Stimulated activated CD8-positive, alpha-beta memory T cell treated with anti-CD3 and anti-CD28 coated beads, Interleukin-15, amount 100 ng/mL, for 48 hours (primary cell): Measurements from ENCODE around the gene TAS1R1.
"Not testable (repeated sequence)": the region's sequence is repeated elsewhere in the genome, so short reads cannot be mapped to it uniquely, and the experiment has no call there.

ENCODE experiments used
- DNase-seq, 2 donors: peaks; one replicate each; pipeline ENCODE4 v3.0.0-alpha.2; 2020; ENCODE audit warnings: low read depth in 2 of 2

Gene TAS1R1

DNA sequence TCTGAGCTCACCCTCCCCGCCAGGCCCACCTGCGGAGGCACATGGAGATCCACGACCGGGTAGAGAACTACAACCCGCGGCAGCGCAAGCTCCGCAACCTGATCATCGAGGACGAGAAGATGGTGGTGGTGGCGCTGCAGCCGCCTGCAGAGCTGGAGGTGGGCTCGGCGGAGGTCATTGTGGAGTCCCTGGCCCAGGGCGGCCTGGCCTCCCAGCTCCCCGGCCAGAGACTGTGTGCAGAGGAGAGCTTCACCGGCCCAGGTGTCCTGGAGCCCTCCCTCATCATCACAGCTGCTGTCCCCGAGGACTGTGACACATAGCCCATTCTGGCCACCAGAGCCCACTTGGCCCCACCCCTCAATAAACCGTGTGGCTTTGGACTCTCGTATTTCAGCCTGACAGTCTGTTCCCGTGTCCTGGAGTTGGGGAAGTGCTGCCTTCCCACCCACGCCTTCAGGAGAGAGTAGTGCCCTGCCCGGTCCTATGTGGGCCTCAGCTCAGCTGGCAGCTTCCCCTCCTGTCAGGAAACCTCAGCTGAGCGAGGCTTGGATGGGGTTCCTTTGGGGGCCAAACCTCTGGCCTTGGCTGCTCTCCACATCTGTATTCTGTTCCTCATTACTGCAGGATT is 33.9 kb downstream of the TAS1R1 start:
- no peak for DNase-seq

DNA sequence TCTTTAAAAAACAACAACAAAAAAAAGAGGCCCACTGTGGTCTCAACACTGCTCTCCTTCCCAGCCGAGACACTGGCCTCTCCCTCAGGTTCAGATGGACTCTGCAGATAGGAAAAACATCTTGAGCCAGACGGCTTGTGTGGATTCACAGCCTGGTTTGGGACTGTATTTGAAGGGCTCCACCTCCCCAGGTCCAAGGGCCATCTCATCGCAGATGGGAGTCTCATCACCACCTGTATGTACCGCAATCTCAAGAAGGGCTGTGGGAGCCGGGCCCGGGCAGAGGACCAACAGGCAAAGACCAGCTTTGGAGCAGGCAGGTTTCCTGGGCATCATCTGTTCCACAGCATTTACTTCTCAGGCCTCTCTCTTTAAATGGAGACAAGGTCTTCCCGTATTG is 34.9 kb downstream of the TAS1R1 start:
- DNase-seq = no peak

DNA sequence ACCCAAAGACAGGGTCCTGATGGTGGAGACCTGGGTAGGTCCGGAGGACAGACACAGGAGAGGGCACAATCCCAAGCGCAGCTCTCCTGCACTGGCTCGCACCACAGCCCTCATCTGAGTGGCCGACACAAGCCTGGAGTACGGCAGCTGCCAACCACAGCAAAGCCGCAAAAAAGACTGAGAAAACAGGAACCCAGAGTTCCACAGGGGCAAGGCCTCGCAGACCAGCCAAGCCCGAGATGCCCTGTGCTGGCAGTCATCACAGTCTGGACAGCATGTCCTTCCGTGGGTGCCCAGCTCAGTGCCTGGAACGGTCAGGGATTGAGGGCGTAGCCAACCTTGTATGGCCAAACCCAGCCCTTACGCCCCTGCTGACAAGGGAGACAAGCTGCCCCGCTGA is 36.1 kb downstream of the TAS1R1 start:
- no peak for DNase-seq

DNA sequence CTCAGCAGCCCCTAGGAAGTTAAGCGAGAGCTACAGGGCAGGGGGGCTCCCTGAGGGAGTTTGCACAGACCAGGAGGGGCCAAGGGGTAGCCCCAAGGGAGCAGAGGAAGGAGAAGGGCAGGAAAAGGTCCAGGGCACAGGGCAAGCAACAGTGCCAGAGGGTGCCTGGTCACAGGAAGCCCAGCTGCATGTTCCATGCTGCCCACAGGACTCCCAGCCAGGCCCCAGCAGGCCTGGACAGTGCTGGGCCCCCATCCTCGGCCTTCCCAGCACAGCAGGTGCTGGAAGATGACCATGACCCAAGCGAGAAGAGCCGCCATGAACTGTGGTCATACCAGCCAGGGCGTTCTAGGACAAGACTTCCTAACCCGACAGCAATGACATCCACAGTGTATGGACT is 36.5 kb downstream of the TAS1R1 start:
- DNase-seq = no peak

DNA sequence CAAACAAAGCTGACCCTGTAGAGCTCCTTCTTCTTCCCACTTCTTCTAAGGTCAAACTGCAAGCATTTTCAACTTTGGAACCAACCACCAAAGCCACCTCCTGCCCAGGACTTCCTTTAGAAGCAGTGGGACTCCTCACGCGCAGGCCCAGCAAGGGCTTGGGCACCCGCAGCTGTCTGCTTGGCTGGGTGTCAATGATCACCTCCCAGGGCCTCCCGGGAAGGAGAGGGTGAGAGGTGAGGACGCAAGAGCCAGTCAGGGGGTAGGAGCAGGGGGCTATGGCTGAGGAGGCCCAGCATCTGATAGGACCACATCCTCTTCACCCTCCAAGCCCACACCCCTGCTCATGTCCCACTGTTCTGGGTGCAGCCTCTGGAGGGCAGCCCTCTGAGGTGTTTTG is 37.3 kb downstream of the TAS1R1 start:
- DNase-seq = no peak

DNA sequence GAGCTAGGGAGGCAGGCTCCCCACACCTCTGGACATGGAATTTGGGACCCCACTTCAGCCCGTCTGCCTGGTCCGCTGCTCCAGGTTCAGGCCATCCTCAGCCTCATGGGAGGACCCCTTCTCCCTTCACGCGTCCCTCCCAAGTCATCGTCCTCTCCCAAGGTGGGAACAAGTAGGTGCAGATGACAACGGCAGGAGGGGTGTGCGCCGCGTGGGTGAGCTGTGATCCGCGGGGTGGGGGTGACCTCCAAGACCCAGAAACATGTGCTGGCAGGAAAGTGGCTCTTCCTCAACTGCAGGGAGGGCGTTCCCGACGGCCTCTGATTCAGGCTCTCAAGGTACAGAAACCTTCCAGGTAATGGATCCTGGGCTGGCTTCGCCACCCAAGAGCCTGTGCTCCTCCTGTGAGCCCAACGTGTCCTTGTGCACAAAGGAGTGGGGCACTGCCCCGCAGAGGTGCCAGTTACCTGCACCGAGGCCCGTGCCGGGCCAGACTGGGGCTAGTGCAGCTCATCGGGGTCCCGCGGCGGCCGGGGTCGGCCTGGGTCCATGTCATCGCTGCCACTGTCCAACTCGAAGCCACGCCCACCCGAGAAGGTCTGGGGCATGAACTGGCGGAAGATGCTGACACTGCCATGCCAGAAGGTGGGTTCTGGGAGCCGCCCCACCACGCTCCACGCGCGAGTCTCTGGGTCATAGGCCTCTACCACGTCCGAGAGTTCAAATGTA is 37.9 kb downstream of the TAS1R1 start:
- no peak for DNase-seq

DNA sequence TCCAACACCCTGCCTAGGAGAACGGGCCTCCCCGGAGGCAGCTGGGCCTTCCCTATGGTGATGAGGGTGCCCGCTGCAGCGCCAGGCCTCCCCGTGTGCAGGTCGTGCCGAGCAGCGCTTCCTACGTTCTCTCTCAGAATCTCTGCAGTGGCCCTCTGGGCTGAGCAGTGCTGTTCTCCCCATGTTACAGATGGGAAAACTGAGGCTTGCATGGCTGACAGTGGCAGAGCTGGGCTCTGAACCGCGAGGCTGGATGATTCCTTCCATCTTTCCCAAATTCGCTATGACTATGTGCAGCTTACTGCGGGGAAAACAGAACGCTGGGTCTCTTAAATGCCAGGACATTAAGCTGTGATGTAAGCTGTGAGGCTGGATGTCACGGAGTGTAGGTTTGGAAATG is 38.7 kb downstream of the TAS1R1 start:
- no peak for DNase-seq

DNA sequence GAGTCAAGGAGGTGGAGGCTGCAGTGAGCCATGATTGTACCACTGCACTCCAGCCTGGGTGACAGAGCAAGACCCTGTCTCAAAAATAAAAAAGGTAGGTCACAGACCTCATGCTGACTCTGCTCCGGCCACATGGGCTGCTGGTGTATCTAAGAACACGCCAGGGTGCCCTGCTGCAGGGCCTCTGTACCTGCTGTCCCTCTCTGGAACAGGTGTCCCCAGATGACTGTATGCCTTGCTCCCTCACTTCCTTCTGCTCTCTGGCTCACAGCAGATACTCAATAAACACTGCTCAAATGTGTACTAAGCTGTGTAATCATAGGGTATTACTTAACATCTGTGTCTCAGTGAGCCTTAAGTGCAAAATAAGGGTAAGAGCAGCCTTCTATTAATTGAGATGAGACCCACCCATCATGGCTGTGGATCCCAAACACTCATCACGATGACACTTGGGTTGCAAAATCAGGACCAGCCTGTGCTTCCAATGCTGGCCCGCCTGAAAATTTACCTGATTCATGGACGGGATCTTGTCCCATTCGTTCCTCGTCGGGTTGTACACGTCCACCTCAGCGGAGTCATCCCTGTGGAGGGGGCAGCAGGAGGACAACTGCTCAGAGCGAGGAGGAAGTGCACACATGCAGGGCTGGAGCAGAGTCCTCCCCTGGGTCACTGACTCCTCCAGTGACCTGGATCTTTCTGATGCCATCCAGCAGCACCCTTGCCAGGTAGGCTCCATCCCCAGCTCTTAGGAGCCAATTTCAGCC is 40.1 kb downstream of the TAS1R1 start:
- no peak for DNase-seq

DNA sequence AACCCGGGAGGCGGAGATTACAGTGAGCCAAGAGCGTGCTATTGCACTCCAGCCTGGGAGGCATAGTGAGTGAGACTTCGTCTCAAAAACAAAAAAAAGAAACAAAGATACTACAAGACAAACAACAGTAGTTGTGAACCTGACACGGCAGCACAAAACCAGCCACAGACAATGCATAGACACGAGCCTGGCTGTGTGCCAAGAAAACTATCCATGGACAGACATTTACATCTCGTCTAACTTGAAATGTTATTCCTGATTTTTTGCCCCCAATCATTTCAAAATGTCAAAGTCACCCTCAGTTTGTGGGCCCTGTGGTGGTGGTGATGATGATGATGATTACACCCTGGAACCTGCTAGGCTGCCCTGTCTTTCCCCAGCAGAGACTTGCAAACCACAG is 41.2 kb downstream of the TAS1R1 start:
- no peak for DNase-seq

DNA sequence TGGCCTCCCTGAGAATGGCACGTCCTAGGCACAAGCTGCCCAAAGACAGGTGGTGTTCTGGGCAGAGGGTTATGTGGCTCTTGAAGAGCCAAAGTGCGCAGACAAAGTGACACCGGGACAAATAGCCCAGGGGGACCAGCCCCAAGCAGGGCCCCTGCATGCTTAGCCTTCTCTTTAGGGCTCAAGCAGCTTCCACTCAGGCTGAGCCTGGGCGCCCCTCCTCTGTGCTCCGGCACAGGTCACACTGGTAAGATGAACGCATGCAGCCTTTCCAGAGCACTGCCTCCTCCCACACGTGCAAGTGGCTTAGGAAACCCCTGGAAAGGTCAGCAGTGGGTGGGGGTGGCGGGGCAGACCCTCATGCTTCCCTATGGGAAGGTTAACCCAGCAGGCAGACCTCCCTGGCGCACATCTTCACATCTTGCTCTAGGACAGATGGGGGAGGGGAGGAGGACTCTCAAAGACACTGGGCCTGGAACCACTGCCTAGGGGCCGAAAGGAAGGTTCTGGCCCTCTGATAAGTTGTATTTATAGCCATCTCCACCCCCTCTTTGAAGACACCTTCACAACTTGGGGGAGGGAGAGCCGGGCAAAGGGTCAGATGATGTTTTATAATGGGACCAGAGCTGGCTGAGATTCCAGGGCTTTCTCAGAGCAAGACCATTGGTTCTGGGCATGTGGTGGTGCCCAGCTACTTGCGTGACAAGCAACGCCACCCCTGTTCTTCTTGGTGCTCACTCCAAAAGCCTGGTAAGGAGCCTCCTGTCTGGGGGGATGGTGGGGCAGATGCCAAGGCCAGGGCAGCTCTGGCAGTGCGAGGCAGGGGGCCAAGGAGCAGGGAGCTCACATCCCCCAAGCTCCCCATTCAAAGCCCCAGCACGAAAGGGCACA is 42.0 kb downstream of the TAS1R1 start:
- DNase-seq = no peak

DNA sequence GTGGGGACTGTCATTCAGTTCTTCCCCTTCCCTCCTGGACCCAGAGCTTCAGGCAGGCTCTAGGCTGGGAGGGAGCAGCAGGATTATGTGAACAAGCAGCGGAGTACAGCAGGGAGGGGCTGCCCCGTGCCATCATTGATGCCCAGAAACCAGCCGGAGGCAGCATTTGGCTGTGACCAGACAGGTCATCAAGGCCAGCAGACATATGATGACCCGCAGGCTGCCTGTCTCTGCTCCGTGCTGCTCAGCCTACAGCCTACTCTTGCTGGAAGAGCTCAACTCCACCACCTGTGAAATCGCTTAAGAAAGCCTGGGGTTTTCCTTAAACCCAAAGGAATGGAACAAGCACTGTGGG is 42.6 kb downstream of the TAS1R1 start:
- DNase-seq = no peak

DNA sequence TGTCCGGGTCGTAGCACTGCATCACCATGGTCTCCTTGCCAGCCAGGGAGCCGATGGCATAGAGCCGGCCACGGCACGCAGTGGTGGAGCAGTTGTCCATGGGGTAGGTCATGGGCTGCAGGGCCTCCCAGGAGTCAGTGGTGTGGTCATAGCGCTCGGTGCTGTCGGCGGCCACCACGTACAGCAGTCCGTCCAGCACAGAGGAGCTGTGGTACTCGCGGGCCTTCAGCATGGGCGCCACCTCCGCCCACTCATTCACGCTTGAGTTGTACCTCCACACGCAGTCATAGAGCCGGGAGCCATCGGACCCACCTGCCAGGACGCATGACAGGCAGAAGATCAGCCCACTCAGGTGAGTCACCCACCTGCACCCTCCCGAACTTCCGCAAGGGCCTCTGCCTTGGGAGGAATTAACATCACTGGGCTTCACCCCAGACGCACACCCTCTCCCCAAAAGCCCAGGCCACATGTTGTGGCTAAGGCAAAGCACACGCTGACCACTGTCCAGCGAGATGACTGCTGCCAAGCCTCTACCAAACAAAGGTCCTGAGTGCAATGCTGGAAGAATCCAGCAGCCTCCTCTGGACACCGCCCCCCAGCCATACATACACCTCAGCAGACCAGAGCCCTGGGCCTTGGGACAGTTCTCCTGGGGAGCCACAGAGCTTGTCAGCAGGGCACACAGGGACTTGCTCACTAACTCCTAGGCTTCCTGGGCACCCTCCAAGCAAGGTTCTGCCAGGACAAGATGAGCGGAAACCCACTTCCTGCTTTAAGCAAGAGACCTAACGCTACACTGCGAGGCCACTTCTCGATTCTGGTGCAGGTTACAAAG is 44.3 kb downstream of the TAS1R1 start:
- peak in 1 of 2 donors; percentile 56 for DNase-seq

DNA sequence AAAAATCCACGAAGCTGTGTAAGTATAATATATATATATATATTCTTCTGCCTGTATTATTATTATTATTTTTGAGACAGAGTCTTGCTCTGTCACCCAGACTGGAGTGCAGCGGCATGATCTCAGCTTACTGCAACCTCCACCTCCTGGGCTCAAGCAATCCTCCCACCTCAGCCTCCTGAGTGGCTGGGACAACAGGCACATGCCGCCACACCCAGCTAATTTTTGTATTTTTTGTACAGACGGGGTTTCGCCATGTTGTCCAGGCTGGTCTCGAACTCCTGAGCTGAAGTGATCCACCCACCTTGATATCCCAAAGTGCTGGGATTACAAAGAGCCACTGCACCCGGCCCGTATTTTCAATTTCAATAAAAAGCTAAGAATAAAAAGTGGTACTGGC is 44.9 kb downstream of the TAS1R1 start:
- DNase-seq = not testable (repeated sequence)

DNA sequence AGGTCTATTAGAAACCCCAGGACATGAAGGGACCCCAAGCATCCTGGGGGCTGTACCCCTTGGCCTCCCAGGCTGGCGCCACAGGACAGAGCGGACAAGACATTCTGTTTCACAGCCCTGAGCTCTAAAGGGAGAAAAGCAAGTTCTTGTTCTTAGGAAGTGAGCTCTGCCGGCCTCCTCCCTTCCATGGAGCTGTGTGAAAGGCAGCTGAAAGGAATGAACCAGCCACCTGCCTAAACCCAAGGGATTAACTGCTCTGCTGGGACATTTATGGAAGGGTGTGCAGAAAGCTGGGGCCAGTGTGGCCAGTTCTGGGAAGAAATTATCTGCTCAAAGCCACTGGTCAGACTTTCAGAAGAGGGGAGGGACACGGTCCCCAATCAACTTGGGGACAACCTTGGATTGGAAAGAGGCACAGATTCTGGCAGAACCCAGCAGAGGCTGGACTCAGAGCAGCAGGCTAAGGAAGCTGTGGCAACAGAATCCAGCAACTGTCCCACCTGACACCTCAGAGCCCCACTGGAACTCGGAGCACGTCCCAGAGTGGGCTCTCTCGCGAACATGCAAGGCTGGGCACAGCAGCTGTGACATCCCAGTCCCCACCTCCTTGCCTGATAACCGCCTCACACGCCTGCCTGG is 45.4 kb downstream of the TAS1R1 start:
- DNase-seq = no peak

DNA sequence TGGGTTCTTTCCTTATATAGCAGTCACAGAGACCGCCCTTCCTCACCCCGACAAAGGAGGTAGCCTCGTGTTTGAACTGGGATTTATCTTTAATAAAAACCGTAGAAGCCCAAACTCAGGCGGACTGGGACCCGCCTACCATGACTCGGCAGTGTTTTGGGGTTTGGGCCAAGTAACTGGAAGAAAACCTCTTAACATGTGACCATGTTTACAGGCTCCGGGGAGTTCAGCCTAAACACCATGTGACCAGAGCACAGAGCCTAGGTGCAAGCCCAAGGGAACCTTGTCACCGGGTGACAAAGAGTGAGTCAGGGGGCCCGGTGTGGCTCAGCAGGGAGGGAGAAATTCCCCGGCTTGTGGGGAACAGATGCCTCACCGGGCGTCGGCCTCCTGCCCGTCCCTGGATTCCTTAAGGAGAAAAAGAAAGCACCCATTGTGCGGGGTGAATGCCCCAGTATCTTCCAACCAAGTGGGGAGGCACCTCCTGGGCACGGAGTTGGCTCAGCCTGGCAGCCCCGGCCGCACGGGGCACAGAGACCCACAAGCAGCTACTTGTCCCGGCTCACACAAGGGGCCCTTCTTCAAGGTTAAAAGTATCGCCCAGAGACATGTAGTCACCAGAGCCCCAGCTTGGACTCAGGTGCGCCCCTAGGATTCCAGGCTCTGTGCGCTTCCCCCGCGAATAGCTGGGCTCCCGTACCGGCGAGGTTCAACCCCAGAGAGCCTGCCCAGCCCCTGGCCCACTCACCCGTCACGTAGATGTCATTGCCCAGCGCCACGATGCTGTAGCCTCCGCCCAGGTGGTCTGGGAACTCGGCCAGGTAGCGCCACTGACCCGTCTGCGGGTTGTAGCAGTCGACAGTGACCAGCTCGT is 46.2 kb downstream of the TAS1R1 start:
- DNase-seq = peak; percentile 74 to 81

DNA sequence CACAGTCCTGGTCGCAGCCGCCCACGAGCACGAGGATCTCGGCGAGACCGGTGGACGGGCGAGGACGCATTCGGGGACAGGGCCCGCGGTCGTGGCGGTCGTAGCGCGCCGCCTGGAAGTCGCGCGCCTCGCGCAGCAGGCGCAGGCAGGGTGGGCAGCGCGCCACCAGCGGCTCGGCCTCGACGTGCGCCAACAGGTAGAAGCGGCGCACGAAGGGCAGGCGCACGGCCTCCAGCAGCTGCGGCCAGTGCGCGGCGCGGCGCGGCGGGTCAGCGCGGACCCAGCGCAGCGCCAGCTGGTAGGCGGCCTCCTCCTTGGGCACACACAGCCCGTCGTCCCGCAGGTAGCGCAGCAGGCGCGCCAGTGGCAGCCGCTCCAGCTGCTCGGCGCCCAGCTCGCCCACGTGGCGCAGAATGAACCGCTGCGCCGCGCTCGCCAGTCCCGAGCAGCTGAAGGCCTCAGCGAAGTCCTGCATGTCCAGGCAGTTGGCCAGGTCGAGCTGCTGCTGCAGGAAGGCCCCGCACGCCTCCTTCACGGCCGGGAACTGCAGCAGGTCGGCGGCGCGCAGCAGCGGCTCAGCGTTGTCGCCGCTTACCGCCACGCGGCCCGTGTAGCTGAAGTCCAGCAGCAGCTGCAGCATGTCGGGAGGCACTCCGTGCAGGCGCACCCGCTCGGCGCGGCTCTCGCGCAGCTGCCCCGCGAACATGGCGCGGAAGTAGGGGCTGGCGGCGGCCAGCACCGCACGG is 47.0 kb downstream of the TAS1R1 start:
- no peak for DNase-seq

DNA sequence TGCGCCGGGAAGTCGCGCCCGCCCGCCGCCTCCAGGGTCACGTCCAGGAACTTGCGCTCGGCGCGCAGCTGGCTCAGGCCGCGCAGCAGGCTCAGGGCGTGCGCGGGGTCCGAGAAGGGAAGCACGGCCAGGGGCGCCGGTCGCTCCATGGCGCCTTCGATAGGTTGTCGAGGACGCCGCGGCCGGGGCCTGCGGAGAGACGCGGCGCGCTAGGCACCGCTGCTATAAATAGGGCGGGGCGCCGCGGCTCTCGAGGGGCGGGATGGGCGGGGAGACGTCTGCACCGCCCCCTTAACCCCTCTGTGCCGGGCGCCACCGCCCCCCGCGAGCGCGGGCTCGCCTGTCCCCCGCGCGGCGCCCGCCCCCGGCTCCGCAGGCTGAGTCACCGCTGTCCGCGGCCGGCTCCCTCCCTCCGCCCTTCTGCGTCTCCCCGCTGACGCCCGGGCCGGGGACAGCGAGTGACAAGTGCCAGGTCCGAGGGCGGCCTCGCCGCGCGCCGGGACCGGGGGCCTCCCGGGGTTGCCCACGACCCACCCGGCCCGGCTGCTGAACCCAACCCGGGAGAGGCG is 47.6 kb downstream of the TAS1R1 start, which contains the start of gene KLHL21:
KLHL21 (minus strand) TSS at position 201 of the 569 bp plus-strand sequence; CDS start at position 149, 52 bp downstream.
- peak; percentile 88 to 92 for DNase-seq

DNA sequence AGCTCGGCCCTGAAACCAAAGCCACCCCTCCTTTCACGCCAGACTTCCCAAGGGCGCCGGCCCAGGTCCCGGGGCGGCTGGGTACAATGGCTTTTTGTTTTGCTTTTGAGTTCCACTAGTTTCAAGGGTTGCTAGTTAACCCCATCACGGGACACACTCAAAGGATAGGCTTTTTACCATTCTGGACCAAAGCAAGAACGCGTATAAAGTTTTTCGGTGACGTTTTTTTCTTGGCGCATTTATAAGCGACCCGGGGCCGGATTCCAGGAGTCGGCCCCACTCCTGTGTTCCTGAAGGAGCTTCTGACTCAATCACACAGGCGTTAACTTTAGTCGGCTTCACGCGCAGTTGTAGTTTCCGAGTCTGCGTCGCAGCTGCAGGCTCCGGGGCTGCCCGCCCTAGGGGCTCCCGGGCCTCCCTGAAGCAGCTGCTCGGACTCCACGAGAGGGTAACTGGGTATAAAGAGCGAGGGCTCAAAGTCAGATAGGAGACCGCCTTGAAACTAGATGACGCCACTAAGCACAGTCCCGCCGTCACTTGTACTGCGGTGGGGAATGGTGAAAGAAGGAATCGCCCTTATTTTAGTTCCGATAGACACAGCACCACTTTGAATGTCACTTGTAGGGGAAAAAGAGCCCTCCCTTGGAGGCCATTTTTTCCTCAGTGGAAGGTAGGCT is 48.3 kb downstream of the TAS1R1 start:
- DNase-seq = peak in 1 of 2 donors; percentile 44
